ENCODE measurements around the gene SLC16A10. TPM values are rescaled to one million over a fixed set of nuclear protein-coding genes. Genes with fewer than 3 reads are reported as not detected.

SLC16A10 gene
- total RNA-seq, 4 donors from 2014 or later = 2.5 to 9.5 (median 9.3) TPM

DNA sequence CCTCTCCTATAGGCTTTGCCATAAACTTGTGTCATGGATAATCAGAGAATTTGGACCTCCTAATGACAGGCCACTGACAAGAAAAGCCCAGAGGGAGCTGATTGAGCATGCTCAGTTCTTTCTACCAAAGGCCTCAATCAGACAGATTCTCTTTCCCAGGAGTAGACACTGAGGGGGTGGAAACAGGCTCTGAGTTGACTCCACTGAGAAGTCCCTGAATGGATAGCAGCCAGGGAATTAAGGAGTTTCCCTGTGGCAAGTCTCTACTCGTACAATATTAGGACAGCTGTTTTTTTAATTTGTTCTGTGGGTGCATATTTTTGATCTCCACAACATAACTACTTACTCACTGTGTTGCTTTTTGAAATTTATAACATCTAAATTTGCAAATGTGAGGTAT is 63.3 kb downstream of the SLC16A10 start:
- Histone ChIP-seq H3K27ac (no peak overlapping the region), H3K9me3 (no peaks in the 10 kb centered on the region)
- TF ChIP-seq, protein P1, sequence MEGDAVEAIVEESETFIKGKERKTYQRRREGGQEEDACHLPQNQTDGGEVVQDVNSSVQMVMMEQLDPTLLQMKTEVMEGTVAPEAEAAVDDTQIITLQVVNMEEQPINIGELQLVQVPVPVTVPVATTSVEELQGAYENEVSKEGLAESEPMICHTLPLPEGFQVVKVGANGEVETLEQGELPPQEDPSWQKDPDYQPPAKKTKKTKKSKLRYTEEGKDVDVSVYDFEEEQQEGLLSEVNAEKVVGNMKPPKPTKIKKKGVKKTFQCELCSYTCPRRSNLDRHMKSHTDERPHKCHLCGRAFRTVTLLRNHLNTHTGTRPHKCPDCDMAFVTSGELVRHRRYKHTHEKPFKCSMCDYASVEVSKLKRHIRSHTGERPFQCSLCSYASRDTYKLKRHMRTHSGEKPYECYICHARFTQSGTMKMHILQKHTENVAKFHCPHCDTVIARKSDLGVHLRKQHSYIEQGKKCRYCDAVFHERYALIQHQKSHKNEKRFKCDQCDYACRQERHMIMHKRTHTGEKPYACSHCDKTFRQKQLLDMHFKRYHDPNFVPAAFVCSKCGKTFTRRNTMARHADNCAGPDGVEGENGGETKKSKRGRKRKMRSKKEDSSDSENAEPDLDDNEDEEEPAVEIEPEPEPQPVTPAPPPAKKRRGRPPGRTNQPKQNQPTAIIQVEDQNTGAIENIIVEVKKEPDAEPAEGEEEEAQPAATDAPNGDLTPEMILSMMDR (IDR thresholded peaks at IDR 0.05) = no peak
- TF ChIP-seq POLR2A (IDR thresholded peaks at IDR 0.05) = no peak

DNA sequence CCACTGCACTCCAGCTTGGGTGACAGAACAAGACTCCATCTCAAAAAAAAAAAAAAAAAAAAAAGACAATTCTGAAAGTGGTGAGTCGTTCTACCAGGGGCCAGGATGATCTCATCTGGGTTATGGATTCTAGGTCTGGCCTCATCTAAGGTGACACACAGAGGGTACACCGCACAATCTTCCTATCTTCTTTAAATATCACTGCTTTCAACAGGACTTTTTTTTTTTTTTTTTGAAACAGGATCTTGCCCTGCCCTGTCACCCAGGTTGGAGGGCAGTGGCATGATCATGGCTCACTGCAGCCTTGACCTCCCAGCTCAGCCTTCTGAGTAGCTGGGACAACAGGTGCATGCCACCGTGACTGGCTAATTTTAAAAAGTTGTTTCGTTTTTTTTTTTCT is 67.7 kb downstream of the SLC16A10 start:
- Histone ChIP-seq H3K4me3 (no peak overlapping the region), H3K36me3 (no peaks in the 10 kb centered on the region), H3K9me3 (no peaks in the 10 kb centered on the region), H3K27me3 (no peaks in the 10 kb centered on the region), H3K27ac (no peak overlapping the region), H3K4me1 (no peaks in the 10 kb centered on the region)
- TF ChIP-seq, protein P1 (IDR thresholded peaks at IDR 0.05) = no peak
- TF ChIP-seq POLR2A (IDR thresholded peaks at IDR 0.05) = no peak
- DNase-seq = no peak

More for the DNA sequence above, 63.3 kb downstream of the SLC16A10 start:
- DNase-seq = no peak
- Histone ChIP-seq H3K4me3 (no peak overlapping the region), H3K4me1 (no peaks in the 10 kb centered on the region), H3K27me3 (no peaks in the 10 kb centered on the region), H3K36me3 (no peaks in the 10 kb centered on the region)

DNA sequence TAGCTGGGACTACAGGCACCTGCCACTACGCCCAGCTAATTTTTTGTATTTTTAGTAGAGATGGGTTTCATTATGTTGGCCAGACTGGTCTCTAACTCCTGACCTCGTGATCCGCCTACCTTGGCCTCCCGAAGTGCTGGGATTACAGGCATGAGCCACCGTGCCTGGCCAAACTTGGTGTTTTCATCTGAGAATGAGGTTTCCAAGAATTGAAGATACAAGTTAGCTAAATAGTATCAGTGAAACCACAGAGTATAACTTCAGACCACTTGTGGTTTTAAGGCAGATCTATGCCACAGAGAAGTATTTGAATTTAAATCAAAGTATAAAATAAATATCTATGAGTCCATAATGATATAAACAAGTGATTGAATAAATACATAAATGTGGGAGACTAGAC is 70.1 kb downstream of the SLC16A10 start:
- Histone ChIP-seq H3K4me3 (no peak overlapping the region), H3K4me1 (no peaks in the 10 kb centered on the region), H3K36me3 (no peaks in the 10 kb centered on the region), H3K9me3 (no peaks in the 10 kb centered on the region), H3K27me3 (no peaks in the 10 kb centered on the region), H3K27ac (no peak overlapping the region)
- DNase-seq = no peak
- TF ChIP-seq POLR2A (IDR thresholded peaks at IDR 0.05) = no peak
- TF ChIP-seq, protein P1 (IDR thresholded peaks at IDR 0.05) = no peak

DNA sequence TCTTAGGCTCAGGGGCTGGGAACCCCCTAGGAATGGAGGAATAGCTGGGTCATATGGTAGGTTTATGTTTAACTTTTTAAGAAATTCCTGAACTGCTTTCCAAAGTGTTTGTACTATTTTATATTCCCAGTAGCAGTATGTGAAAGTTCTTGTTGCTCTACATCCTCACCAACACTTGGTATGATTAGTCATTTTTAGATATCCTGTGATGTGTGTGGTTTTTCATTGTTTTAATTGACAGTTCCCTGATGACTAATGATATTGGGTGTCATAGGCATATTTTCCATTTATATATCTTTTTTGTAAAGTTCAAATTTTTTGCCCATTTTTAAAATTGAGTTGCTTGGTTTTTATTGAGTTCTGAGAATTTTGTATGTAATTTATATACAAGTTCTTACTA is 72.3 kb downstream of the SLC16A10 start:
- DNase-seq = no peak
- Histone ChIP-seq H3K4me1 (no peaks in the 10 kb centered on the region), H3K9me3 (peaks cover 0 to 10% (median 0%) of the 10 kb centered on the region in 4 donors), H3K36me3 (no peaks in the 10 kb centered on the region), H3K27me3 (no peaks in the 10 kb centered on the region), H3K4me3 (no peak overlapping the region), H3K27ac (no peak overlapping the region)
- TF ChIP-seq, protein P1 (IDR thresholded peaks at IDR 0.05) = no peak
- TF ChIP-seq POLR2A (IDR thresholded peaks at IDR 0.05) = no peak

GRCh38 chr6:111161650-111162049 is 74.3 kb downstream of the SLC16A10 start:
- DNase-seq = no peak
- H3K27me3 ChIP-seq = no peaks in the 10 kb centered on the region
- TF ChIP-seq POLR2A (IDR thresholded peaks at IDR 0.05) = no peak
- TF ChIP-seq, protein P1 (IDR thresholded peaks at IDR 0.05) = no peak
- no peak overlapping the region for H3K4me3 ChIP-seq
- H3K27ac ChIP-seq = no peak overlapping the region
- peaks cover 0 to 10% (median 0%) of the 10 kb centered on the region in 4 donors for H3K9me3 ChIP-seq
- H3K36me3 ChIP-seq = no peaks in the 10 kb centered on the region
- H3K4me1 ChIP-seq = no peaks in the 10 kb centered on the region

GRCh38 chr6:111162504-111162903 is 75.2 kb downstream of the SLC16A10 start:
- Histone ChIP-seq H3K9me3 (peaks cover 0 to 10% (median 0%) of the 10 kb centered on the region in 4 donors), H3K4me1 (no peaks in the 10 kb centered on the region), H3K27me3 (no peaks in the 10 kb centered on the region), H3K27ac (no peak overlapping the region), H3K4me3 (no peak overlapping the region), H3K36me3 (no peaks in the 10 kb centered on the region)
- no peak for TF ChIP-seq POLR2A (IDR thresholded peaks at IDR 0.05)
- TF ChIP-seq, protein P1 (IDR thresholded peaks at IDR 0.05) = no peak
- no peak for DNase-seq

All from Peyer's patch (tissue), 4 donors.